Natural killer cell (primary cell): ENCODE measurements around the gene BCAM. TPM values are rescaled to one million over a fixed set of nuclear protein-coding genes. Genes with fewer than 3 reads are reported as not detected.
"Not testable (repeated sequence)": the region's sequence is repeated elsewhere in the genome, so short reads cannot be mapped to it uniquely, and the experiment has no call there.

Experiments
- ATAC-seq, 3 donors: fragments of 150-1000 bp in 2 of 3; fragments of 200-7000 bp in 1 of 3; cut with Tn5 transposase; 1 replicate in 1 of 3; 2 replicates in 2 of 3; pipeline ENCODE4 v1.10.0; 2021; ENCODE audit warnings: mild to moderate bottlenecking in 2 of 3, moderate library complexity in 2 of 3
- DNase-seq, 2 donors: peaks; one replicate each; pipeline versions ENCODE4 v3.0.0 to v3.0.0-alpha.2; 2013 to 2021; ENCODE audit warnings: mixed read lengths in 1 of 2
- H3K27ac ChIP-seq: one replicate; pipeline ENCODE4 v1.5.1; 2013; ENCODE audit warnings: mild to moderate bottlenecking, low read length
- H3K27me3 ChIP-seq: one replicate; pipeline ENCODE4 v1.6.1; 2013; ENCODE audit warnings: low read length; ENCODE audit not compliant: control insufficient read depth, insufficient read depth
- H3K36me3 ChIP-seq: one replicate; pipeline ENCODE4 v1.6.1; 2013; ENCODE audit warnings: low read length; ENCODE audit not compliant: control insufficient read depth, insufficient read depth
- H3K4me1 ChIP-seq: one replicate; pipeline ENCODE4 v1.6.1; 2013; ENCODE audit warnings: low read length; ENCODE audit not compliant: control insufficient read depth, insufficient read depth
- H3K4me3 ChIP-seq: one replicate; pipeline ENCODE4 v1.5.1; 2013; ENCODE audit warnings: low read length
- H3K9me3 ChIP-seq: one replicate; pipeline ENCODE4 v1.6.1; 2013; ENCODE audit warnings: low read length; ENCODE audit not compliant: control insufficient read depth, insufficient read depth
- H3K27ac Mint-ChIP-seq, 2 donors: one replicate each; pipeline ENCODE4 v1.8.0; 2022; ENCODE audit warnings: mild to moderate bottlenecking in 2 of 2, mixed read lengths in 2 of 2, moderate library complexity in 1 of 2
- H3K27me3 Mint-ChIP-seq, 2 donors: one replicate each; pipeline ENCODE4 v1.8.0; 2022; ENCODE audit warnings: low read depth in 2 of 2, mixed read lengths in 2 of 2
- H3K36me3 Mint-ChIP-seq: one replicate; pipeline ENCODE4 v1.8.0; 2022; ENCODE audit warnings: mixed read lengths
- H3K4me1 Mint-ChIP-seq, 2 donors: one replicate each; pipeline ENCODE4 v1.8.0; 2022; ENCODE audit warnings: mixed read lengths in 2 of 2
- H3K4me3 Mint-ChIP-seq: one replicate; pipeline ENCODE4 v1.8.0; 2022; ENCODE audit warnings: mild to moderate bottlenecking, moderate library complexity, mixed read lengths
- H3K9me3 Mint-ChIP-seq, 2 donors: one replicate each; pipeline ENCODE4 v1.8.0; 2022; ENCODE audit warnings: mixed read lengths in 2 of 2
- WGBS: methylation state at CpG from one replicate; pipeline ENCODE4 v1.1.7; 2013; ENCODE audit warnings: missing lambda C conversion rate; ENCODE audit not compliant: insufficient coverage; 5-methylcytosine and 5-hydroxymethylcytosine counted together
- intact Hi-C: fragments of 100-400 bp; cut with micrococcal nuclease; formaldehyde crosslinking; loops from one replicate; pipeline ENCODE4 v1.14.2; 2022
- total RNA-seq, 4 donors: library from RNA; stranded (reverse); fragments of 120-200 nt in 1 of 4; gene quantifications; one replicate each; pipeline versions ENCODE4 v1.2.3 to v1.2.4, GENCODE V29; 2013 to 2022
- TF ChIP-seq, protein P1 (sequence below): fragments of 200-600 bp; IDR thresholded peaks from one replicate; pipeline ENCODE4 v1.8.0; 2022; ENCODE audit warnings: antibody characterized with exemption

Gene BCAM
- total RNA-seq, 3 donors from 2014 or later (not counting 1 experiment from before 2014, with no cell fraction given) = not detected

DNA sequence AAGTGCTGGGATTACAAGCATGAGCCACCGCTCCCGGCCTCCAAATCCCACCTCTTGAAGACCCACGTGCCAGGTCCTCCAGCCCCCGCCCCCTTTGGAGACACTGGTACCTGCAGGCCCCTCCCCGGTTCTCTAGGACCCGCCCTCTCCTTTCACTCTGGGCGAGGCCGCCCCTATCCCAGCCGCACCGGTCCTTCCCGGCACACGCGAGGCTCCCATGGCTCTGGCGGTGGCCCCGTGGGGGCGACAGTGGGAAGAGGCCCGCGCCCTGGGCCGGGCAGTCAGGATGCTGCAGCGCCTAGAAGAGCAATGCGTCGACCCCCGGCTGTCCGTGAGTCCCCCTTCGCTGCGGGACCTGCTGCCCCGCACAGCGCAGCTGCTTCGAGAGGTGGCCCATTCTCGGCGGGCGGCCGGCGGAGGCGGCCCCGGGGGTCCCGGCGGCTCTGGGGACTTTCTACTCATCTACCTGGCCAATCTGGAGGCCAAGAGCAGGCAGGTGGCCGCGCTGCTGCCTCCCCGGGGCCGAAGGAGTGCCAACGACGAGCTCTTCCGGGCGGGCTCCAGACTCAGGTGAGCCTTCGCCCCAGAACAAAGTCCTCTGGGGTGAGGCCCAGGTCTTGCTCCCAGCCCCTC, 31.1 kb upstream of the BCAM start, which contains the start of gene CBLC:
Gene CBLC (plus strand): TSS at position 176 of the 633 bp plus-strand sequence. CDS start 42 bp downstream, at position 218.
- Mint-ChIP-seq H3K27ac (no peak within 1 kb of the TSS), H3K9me3 (no peaks in the 10 kb centered on the region), H3K27me3 (peaks cover 0 to 4% of the 10 kb centered on the region in 2 donors), H3K4me1 (no peaks in the 10 kb centered on the region), H3K4me3 (no peak within 1 kb of the TSS), H3K36me3 (no peaks in the 10 kb centered on the region)
- Histone ChIP-seq H3K4me3 (no peak within 1 kb of the TSS), H3K36me3 (no peaks in the 10 kb centered on the region), H3K4me1 (no peaks in the 10 kb centered on the region), H3K27me3 (no peaks in the 10 kb centered on the region), H3K27ac (no peak within 1 kb of the TSS), H3K9me3 (no peaks in the 10 kb centered on the region)
- no peak for ATAC-seq
- intact Hi-C loops = no loop called here
- 32% methylated on average over 47 of the region's 47 CpGs for WGBS
- TF ChIP-seq, protein P1, sequence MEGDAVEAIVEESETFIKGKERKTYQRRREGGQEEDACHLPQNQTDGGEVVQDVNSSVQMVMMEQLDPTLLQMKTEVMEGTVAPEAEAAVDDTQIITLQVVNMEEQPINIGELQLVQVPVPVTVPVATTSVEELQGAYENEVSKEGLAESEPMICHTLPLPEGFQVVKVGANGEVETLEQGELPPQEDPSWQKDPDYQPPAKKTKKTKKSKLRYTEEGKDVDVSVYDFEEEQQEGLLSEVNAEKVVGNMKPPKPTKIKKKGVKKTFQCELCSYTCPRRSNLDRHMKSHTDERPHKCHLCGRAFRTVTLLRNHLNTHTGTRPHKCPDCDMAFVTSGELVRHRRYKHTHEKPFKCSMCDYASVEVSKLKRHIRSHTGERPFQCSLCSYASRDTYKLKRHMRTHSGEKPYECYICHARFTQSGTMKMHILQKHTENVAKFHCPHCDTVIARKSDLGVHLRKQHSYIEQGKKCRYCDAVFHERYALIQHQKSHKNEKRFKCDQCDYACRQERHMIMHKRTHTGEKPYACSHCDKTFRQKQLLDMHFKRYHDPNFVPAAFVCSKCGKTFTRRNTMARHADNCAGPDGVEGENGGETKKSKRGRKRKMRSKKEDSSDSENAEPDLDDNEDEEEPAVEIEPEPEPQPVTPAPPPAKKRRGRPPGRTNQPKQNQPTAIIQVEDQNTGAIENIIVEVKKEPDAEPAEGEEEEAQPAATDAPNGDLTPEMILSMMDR = no peak
- DNase-seq = no peak

DNA sequence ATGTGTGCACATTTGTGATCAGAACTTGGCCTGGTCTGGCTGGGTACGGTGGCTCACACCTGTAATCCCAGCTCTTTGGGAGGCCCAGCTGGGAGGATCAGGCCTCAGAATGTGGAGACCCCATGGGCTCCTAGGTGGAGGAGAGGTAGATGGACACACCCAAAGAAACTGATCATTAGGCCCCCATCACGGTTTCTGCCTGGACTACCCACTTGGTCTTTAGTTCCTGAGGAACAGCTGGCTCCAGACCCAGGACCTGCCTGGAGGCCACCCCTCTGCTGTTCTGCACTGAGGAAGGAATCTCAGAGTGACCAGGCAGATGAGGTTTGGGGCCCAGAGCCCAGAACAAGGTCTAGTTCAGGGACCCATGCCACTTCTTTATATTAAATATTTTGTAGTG, 29.8 kb upstream of the BCAM start:
- TF ChIP-seq, protein P1 = no peak
- no peak overlapping the region for H3K4me3 ChIP-seq
- no peaks in the 10 kb centered on the region for H3K9me3 ChIP-seq
- H3K4me1 ChIP-seq = peaks cover under 1% of the 10 kb centered on the region
- H3K4me1 Mint-ChIP-seq = peaks cover 0 to 1% of the 10 kb centered on the region in 2 donors
- H3K9me3 Mint-ChIP-seq = no peaks in the 10 kb centered on the region
- H3K27me3 Mint-ChIP-seq = peaks cover 2 to 4% of the 10 kb centered on the region in 2 donors
- no peaks in the 10 kb centered on the region for H3K36me3 ChIP-seq
- no peaks in the 10 kb centered on the region for H3K27me3 ChIP-seq
- DNase-seq = no peak
- 94% methylated on average over 2 of the region's 2 CpGs for WGBS
- no peak overlapping the region for H3K27ac ChIP-seq
- H3K36me3 Mint-ChIP-seq = no peaks in the 10 kb centered on the region
- no peak for ATAC-seq
- no peak overlapping the region for H3K27ac Mint-ChIP-seq
- H3K4me3 Mint-ChIP-seq = no peak overlapping the region
- intact Hi-C loops = no loop called here

DNA sequence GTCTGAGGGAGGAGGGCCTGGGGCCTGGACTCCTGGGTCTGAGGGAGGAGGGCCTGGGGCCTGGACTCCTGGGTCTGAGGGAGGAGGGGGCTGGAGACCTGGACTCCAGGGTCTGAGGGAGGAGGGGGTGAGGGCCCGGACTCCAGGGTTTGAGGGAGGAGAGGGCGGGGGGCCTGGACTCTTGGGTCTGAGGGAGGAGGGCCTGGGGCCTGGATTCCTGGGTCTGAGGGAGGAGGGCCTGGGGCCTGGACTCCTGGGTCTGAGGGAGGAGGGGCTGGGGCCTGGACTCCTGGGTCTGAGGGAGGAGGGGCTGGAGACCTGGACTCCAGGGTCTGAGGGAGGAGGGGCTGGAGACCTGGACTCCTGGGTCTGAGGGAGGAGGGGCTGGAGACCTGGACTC, 27.2 kb upstream of the BCAM start:
- not testable (repeated sequence) for H3K9me3 Mint-ChIP-seq, H3K36me3 Mint-ChIP-seq, H3K27ac Mint-ChIP-seq, H3K4me3 Mint-ChIP-seq, H3K9me3 ChIP-seq, ATAC-seq, H3K4me3 ChIP-seq, H3K4me1 ChIP-seq, H3K4me1 Mint-ChIP-seq, H3K27me3 ChIP-seq, DNase-seq, H3K27ac ChIP-seq, H3K36me3 ChIP-seq
- intact Hi-C loops = loop anchor here (5.0 kb wide), 1 partner anchor 556 kb away; no protein-coding TSS in a partner anchor
- peaks cover 6 to 10% of the 10 kb centered on the region in 2 donors for H3K27me3 Mint-ChIP-seq
- WGBS = 90% methylated on average over 2 of the region's 2 CpGs

DNA sequence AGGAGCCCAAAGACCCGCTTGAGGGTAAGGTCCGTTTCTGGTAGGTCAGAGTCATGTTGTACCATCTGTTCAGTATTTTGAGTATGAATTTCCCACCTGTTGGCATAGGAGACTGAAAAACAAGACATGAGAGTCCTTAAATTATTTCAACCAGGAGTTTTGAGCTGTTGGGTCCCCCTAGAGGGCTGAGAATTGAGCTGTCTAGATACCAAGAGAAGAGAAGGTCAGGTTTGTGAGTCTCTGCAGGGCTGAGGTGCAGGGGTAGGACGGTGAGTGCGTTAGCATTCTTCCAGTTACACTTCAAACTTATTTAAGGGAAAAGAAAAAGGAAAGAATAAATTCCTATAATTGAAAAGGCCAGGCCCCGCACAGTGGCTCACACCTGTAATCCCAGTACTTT, 26.2 kb upstream of the BCAM start:
- intact Hi-C loops = loop anchor here (5.0 kb wide), 1 partner anchor 555 kb away; no protein-coding TSS in a partner anchor
- Histone ChIP-seq H3K9me3 (no peaks in the 10 kb centered on the region), H3K4me1 (peaks cover 6% of the 10 kb centered on the region), H3K27me3 (no peaks in the 10 kb centered on the region), H3K27ac (no peak overlapping the region), H3K4me3 (no peak overlapping the region), H3K36me3 (no peaks in the 10 kb centered on the region)
- ATAC-seq (no peak), DNase-seq (no peak)
- no peaks in the 10 kb centered on the region for H3K36me3 Mint-ChIP-seq
- peaks cover 6 to 10% of the 10 kb centered on the region in 2 donors for H3K27me3 Mint-ChIP-seq
- H3K9me3 Mint-ChIP-seq = no peaks in the 10 kb centered on the region
- H3K4me1 Mint-ChIP-seq = peaks cover 0 to 6% of the 10 kb centered on the region in 2 donors
- no peak overlapping the region for H3K27ac Mint-ChIP-seq
- TF ChIP-seq, protein P1 = no peak
- whole genome bisulfite sequencing = 88% methylated on average over 3 of the region's 5 CpGs
- no peak overlapping the region for H3K4me3 Mint-ChIP-seq
